Measurements from ENCODE around the gene PSMD13.
"Not testable (repeated sequence)": the region's sequence is repeated elsewhere in the genome, so short reads cannot be mapped to it uniquely, and the experiment has no call there.

The PSMD13 gene

GRCh38 chr11:278001-278951 is 41.5 kb downstream of the PSMD13 start, which contains the start of gene NLRP6:
NLRP6 (plus strand) TSS chr11:278407; CDS start chr11:278570, 163 bp downstream.
- DNase-seq: no peak

GRCh38 chr11:279040-279965 is 42.5 kb downstream of the PSMD13 start:
- no peak for DNase-seq

- DNase-seq: no peak
Measured at GRCh38 chr11:279966-280705, 43.4 kb downstream of the PSMD13 start.

DNA sequence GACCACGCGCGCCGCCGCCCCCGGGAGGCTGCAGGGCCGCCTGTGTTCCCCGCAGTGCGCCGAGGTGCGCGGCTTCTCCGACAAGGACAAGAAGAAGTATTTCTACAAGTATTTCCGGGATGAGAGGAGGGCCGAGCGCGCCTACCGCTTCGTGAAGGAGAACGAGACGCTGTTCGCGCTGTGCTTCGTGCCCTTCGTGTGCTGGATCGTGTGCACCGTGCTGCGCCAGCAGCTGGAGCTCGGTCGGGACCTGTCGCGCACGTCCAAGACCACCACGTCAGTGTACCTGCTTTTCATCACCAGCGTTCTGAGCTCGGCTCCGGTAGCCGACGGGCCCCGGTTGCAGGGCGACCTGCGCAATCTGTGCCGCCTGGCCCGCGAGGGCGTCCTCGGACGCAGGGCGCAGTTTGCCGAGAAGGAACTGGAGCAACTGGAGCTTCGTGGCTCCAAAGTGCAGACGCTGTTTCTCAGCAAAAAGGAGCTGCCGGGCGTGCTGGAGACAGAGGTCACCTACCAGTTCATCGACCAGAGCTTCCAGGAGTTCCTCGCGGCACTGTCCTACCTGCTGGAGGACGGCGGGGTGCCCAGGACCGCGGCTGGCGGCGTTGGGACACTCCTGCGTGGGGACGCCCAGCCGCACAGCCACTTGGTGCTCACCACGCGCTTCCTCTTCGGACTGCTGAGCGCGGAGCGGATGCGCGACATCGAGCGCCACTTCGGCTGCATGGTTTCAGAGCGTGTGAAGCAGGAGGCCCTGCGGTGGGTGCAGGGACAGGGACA is 44.1 kb downstream of the PSMD13 start:
- DNase-seq: no peak

DNA sequence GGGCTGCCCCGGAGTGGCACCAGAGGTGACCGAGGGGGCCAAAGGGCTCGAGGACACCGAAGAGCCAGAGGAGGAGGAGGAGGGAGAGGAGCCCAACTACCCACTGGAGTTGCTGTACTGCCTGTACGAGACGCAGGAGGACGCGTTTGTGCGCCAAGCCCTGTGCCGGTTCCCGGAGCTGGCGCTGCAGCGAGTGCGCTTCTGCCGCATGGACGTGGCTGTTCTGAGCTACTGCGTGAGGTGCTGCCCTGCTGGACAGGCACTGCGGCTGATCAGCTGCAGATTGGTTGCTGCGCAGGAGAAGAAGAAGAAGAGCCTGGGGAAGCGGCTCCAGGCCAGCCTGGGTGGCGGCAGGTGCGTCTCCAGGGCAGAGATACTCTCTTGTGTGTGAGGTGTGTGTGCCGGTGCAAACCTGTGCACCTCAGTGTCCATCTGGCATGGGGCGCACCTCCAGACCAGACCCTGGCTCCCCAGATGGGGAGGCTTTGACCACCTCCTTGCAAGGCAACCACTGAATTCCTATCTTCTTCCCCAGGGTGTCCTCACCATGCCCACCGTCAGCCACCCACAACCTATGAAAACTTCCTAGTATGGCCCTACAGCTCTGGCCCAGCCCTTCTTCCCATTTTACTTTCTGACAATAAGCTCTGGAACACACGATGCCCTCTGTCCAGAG is 44.8 kb downstream of the PSMD13 start:
- DNase-seq: no peak

GRCh38 chr11:282171-282570 is 45.4 kb downstream of the PSMD13 start:
- DNase-seq: no peak

DNA sequence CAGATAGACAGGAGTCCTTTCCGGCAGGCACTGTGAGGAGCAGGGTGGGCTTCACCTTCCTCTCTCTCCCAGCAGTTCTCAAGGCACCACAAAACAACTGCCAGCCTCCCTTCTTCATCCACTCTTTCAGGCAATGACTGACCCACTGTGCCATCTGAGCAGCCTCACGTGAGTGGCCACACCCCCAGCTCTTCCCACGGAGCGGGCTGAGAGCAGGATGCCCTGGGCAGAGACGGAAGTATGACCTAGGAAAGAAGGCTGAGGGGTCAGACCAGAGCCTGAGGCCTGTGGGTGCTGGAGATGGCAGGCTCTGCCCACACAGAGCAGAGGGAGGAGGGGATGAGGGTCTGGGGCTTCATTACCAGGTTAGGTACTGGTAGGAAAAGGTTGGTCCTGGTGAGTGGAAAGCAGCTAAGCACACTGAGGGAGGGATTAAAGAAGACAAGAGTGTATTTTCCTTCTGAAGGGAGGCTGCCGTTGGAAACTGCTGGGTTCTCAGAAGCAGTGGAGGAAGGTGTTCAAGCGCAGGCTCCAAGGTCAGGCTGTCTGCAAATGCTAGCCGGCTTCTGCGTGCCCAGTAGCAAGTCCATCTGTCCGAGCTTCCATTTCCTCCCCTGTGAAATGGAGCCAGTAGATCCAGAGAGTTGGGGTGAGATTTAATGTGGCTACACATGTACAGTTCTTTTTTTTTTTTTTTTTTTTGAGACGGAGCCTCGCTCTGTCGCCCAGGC is 46.0 kb downstream of the PSMD13 start:
- no peak for DNase-seq

GRCh38 chr11:283405-284104 is 46.8 kb downstream of the PSMD13 start:
- no peak for DNase-seq

DNA sequence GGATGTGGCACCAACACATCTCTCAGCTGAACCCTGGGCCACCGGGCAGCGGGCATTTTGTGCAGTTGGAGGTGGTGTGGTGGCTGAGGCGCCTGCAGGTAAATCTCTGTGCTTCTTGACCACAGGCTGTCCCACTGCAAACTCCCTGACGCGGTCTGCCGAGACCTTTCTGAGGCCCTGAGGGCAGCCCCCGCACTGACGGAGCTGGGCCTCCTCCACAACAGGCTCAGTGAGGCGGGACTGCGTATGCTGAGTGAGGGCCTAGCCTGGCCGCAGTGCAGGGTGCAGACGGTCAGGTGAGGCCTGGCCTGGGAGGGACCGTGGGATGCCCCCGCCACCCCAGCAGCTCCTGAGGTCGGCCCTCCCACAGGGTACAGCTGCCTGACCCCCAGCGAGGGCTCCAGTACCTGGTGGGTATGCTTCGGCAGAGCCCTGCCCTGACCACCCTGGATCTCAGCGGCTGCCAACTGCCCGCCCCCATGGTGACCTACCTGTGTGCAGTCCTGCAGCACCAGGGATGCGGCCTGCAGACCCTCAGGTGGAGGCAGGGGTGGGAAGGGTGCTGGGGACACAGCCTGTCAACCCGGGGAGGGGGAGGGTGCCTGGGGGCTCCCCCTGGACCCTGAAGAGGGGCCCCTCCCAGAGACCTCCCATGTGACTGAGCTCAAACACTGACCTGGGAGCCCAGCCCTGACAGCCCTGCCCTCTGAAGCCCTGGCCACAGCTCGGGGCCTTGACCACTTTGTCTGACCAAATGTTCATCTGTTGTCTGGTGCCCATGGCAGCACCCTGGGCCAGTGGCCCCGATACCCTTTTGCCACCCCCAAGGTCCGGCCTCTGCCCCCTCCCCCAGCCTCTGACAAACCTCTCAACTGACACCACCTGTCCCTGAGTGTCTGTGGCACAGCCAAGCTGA is 47.6 kb downstream of the PSMD13 start:
- no peak for DNase-seq

- no peak for DNase-seq
Measured at GRCh38 chr11:285021-285893, 48.5 kb downstream of the PSMD13 start.

- DNase-seq: no peak
Measured at GRCh38 chr11:285894-286220, 49.1 kb downstream of the PSMD13 start.

GRCh38 chr11:286977-287820 is 50.4 kb downstream of the PSMD13 start:
- not testable (repeated sequence) for DNase-seq

- DNase-seq: no peak
Measured at GRCh38 chr11:287821-288477, 51.2 kb downstream of the PSMD13 start.

- DNase-seq: no peak
Measured at GRCh38 chr11:288478-289397, 52.0 kb downstream of the PSMD13 start, which contains the start of gene PGGHG. PGGHG (plus strand) TSS chr11:289126; CDS start chr11:289817, 691 bp downstream.

GRCh38 chr11:289398-289711 is 52.6 kb downstream of the PSMD13 start:
- DNase-seq: no peak

Data from NCI-H187 (cell line).